HL-60 (cell line): ENCODE results near the gene WDR13.

Source experiments
- POLR2AphosphoS5 ChIP-seq: IDR thresholded peaks from 2 replicates; pipeline ENCODE4 v1.6.1; 2012; ENCODE audit warnings: low read depth
- TF ChIP-seq, protein P1 (sequence below): IDR thresholded peaks from one replicate; pipeline ENCODE4 v1.5.1; 2011; ENCODE audit warnings: low read length, control low read depth, inconsistent platforms; ENCODE audit not compliant: insufficient read depth

DNA sequence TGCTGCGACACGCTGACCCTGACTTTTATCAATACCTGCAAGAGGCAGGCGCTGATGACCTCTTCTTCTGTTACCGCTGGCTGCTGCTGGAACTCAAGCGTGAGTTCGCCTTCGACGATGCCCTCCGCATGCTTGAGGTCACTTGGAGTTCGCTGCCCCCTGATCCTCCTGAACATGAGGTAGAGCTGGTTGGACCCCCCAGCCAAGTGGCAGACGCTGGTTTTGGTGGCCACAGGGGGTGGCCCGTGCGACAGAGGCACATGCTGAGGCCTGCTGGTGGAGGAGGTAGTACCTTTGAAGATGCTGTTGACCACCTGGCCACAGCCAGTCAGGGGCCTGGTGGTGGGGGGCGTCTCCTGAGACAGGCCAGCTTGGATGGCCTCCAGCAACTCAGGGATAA is 37.2 kb upstream of the WDR13 start:
- TF ChIP-seq, protein P1, sequence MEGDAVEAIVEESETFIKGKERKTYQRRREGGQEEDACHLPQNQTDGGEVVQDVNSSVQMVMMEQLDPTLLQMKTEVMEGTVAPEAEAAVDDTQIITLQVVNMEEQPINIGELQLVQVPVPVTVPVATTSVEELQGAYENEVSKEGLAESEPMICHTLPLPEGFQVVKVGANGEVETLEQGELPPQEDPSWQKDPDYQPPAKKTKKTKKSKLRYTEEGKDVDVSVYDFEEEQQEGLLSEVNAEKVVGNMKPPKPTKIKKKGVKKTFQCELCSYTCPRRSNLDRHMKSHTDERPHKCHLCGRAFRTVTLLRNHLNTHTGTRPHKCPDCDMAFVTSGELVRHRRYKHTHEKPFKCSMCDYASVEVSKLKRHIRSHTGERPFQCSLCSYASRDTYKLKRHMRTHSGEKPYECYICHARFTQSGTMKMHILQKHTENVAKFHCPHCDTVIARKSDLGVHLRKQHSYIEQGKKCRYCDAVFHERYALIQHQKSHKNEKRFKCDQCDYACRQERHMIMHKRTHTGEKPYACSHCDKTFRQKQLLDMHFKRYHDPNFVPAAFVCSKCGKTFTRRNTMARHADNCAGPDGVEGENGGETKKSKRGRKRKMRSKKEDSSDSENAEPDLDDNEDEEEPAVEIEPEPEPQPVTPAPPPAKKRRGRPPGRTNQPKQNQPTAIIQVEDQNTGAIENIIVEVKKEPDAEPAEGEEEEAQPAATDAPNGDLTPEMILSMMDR = no peak
- TF ChIP-seq POLR2AphosphoS5 = no peak
